ENCODE results near the gene ACBD6.

- TF ChIP-seq, protein P1, sequence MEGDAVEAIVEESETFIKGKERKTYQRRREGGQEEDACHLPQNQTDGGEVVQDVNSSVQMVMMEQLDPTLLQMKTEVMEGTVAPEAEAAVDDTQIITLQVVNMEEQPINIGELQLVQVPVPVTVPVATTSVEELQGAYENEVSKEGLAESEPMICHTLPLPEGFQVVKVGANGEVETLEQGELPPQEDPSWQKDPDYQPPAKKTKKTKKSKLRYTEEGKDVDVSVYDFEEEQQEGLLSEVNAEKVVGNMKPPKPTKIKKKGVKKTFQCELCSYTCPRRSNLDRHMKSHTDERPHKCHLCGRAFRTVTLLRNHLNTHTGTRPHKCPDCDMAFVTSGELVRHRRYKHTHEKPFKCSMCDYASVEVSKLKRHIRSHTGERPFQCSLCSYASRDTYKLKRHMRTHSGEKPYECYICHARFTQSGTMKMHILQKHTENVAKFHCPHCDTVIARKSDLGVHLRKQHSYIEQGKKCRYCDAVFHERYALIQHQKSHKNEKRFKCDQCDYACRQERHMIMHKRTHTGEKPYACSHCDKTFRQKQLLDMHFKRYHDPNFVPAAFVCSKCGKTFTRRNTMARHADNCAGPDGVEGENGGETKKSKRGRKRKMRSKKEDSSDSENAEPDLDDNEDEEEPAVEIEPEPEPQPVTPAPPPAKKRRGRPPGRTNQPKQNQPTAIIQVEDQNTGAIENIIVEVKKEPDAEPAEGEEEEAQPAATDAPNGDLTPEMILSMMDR (IDR thresholded peaks at IDR 0.05), result no peak
- TF ChIP-seq POLR2A (IDR thresholded peaks at IDR 0.05), result no peak
Measured at GRCh38 chr1:180280617-180281016, 221.8 kb downstream of the ACBD6 start.
